ENCODE data around the gene IDI2.
"Not testable (repeated sequence)": the region's sequence is repeated elsewhere in the genome, so short reads cannot be mapped to it uniquely, and the experiment has no call there.

IDI2 gene

GRCh38 chr10:1025683-1026082, at the start of gene IDI2:
Gene IDI2, minus strand, starts transcription at chr10:1025859. Its CDS starts 1,136 bp downstream, at chr10:1024723.
- in situ Hi-C loops (cut with HindIII; ENCODE audit: low sequenced_read_pairs): no loop called here

- in situ Hi-C loops (cut with HindIII; ENCODE audit: low sequenced_read_pairs): no loop called here
These were observed 49.2 kb upstream of the IDI2 start for GRCh38 chr10:1074748-1075308.

GRCh38 chr10:1074052-1074747, 48.5 kb upstream of the IDI2 start:
- in situ Hi-C loops (cut with HindIII; ENCODE audit: low sequenced_read_pairs): no loop called here

GRCh38 chr10:1070919-1071318, 45.3 kb upstream of the IDI2 start:
- in situ Hi-C loops (cut with HindIII; ENCODE audit: low sequenced_read_pairs): no loop called here

- in situ Hi-C loops (cut with HindIII; ENCODE audit: low sequenced_read_pairs): no loop called here
These were observed 43.0 kb upstream of the IDI2 start for GRCh38 chr10:1068380-1069361.

GRCh38 chr10:1066734-1067133, 41.1 kb upstream of the IDI2 start:
- in situ Hi-C loops (cut with HindIII; ENCODE audit: low sequenced_read_pairs): not testable (repeated sequence)

- in situ Hi-C loops (cut with HindIII; ENCODE audit: low sequenced_read_pairs): no loop called here
These were observed 39.2 kb upstream of the IDI2 start for GRCh38 chr10:1064964-1065247.

DNA sequence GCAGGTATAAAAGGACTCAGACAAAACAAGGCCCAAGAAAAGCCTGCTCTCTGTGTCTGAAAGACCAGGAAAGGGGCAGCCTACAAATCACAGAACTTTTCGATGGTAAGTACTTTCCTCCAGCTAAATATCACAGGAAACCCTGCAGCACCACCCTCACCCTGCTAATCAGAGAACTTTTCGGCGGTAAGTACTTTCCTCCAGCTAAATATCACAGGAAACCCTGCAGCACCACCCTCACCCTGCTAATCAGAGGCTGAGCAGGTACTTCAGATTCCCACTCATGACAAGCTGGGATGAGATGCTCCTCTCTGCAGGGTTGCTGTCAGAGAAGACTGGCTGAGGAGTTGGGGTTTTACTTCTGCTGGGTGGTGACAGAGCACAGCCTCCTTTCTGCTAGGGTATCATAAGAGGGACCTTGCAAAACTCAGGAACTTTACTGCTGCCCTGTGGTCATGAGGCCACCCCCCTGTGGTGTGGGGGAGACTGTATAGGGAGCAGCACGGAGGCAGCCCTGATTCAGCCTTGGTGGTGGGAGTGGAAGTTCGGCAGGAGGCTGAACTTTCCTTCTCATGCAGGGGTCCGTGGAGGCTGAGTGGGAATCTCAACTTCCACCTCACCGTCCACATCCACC, 37.7 kb upstream of the IDI2 start:
- in situ Hi-C loops (cut with HindIII; ENCODE audit: low sequenced_read_pairs): no loop called here

GRCh38 chr10:1061930-1062774, 36.5 kb upstream of the IDI2 start:
- in situ Hi-C loops (cut with HindIII; ENCODE audit: low sequenced_read_pairs): no loop called here

GRCh38 chr10:1059902-1060301, 34.2 kb upstream of the IDI2 start:
- in situ Hi-C loops (cut with HindIII; ENCODE audit: low sequenced_read_pairs): no loop called here

DNA sequence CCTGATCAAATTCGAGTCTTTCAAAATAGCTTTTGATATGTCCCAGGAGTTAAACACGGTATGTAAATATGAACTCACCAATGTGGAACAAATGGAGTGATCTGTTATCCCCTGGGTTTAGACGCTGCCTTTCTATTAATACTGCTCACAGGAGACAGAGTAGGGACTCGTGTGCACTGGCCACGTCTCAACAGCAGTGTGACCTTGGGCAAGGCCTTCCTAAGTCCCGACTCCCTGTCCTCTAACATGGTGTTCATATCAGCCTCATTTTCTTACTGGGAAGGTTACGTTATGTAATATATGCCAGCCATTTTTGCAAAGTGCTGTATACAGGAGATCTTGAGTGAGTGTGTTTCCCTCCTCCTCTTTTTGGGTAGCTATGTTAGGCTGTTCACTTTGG, 32.4 kb upstream of the IDI2 start:
- in situ Hi-C loops (cut with HindIII; ENCODE audit: low sequenced_read_pairs): no loop called here

GRCh38 chr10:1057106-1057657, 31.5 kb upstream of the IDI2 start:
- in situ Hi-C loops (cut with HindIII; ENCODE audit: low sequenced_read_pairs): no loop called here

- in situ Hi-C loops (cut with HindIII; ENCODE audit: low sequenced_read_pairs): no loop called here
These were observed 30.9 kb upstream of the IDI2 start, which contains the start of gene WDR37 for GRCh38 chr10:1056326-1057105. Gene WDR37, plus strand, starts transcription at chr10:1056385. Its CDS starts 15,771 bp downstream, at chr10:1072156.

DNA sequence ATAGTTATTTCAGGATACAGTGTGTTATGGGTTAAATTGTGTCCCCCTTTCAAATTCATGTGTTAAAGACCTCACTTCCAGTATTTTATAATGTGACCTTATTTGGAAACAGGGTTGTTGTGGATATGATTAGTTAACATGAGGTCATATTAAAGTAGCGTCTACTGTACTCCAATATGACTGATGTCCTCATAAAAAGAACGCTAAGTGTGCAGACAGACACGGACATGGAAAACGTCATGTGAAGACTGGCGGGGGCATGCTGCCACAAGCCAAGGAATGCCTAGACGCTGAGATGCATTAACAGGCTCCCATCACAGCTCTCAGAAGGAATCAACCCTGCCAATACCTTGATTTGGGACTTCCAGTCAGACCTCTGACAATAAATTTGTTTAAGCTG, 29.0 kb upstream of the IDI2 start:
- in situ Hi-C loops (cut with HindIII; ENCODE audit: low sequenced_read_pairs): no loop called here

GRCh38 chr10:1050554-1050953, 24.9 kb upstream of the IDI2 start:
- in situ Hi-C loops (cut with HindIII; ENCODE audit: low sequenced_read_pairs): no loop called here

DNA sequence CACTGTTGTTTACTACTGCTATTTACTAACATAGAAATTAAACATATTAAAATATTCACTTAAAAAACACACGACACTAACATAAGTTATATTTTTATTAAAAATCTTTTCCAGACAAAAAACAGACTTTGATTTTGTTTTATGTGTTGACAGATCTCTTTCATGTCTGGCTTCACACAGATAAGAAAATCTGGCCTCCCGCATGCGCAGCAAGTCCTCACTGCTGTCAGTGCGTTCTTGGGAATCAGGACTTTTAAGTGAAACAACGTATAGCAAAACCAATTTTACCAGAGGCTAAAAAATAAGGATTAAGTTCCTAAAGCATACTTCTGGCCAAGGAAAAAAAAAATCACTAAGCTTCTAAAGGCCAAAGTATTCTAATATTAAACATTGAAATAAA, 24.5 kb upstream of the IDI2 start:
- in situ Hi-C loops (cut with HindIII; ENCODE audit: low sequenced_read_pairs): no loop called here

DNA sequence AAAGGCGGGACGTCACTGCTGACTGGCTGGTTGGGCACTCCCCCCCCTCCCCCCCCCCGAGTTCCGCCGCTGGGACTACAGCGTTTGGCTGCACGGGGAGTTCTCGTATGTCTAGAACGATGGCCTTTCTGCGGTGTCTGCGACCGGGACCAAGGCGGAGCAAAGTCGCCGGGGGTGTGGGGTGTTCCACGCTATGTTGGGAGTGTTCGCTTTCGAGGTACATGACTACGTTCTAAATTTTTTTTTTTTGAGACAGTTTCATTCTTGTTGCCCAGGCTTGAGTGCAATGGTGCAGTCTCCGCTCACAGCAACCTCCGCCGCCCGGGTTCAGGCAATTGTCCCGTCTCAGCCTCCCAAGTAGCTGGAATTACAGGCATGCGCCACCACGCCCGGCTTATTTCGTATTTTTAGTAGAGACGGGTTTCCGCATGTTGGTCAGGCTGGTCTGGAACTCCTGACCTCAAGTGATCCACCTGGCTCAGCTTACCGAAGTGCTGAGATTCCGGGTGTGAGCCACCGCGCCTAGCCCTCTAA, 23.8 kb upstream of the IDI2 start:
- in situ Hi-C loops (cut with HindIII; ENCODE audit: low sequenced_read_pairs): loop anchor here (5.0 kb wide), 1 partner anchor 62 kb away; the partner anchor contains the start of gene GTPBP4

- in situ Hi-C loops (cut with HindIII; ENCODE audit: low sequenced_read_pairs): loop anchor here (5.0 kb wide), 1 partner anchor 62 kb away; the partner anchor contains the start of gene GTPBP4
These were observed 23.2 kb upstream of the IDI2 start, which contains the start of gene IDI1 for GRCh38 chr10:1048732-1049424. Gene IDI1, minus strand, starts transcription at chr10:1049119. Its CDS starts 116 bp downstream, at chr10:1049003.

All from endothelial cell of hepatic sinusoid (primary cell).